H54 (cell line): ENCODE results near the gene TTC19.
A peak's percentile ranks its signal among the peaks of the same experiment; 100 is the strongest.
"Not testable (repeated sequence)": the region's sequence is repeated elsewhere in the genome, so short reads cannot be mapped to it uniquely, and the experiment has no call there.

Source experiments
- DNase-seq: peaks from one replicate; pipeline ENCODE4 v3.0.0; 2011; ENCODE audit warnings: low spot score, mixed read lengths; ENCODE audit not compliant: insufficient read length
- FAIRE-seq: peaks from 3 replicates; lab custom pipeline; 2011; peaks lifted over from hg19 to GRCh38; lab: Jason Lieb, UNC
- POLR2A ChIP-seq: IDR thresholded peaks from 2 replicates; pipeline ENCODE4 v1.6.1; 2011; ENCODE audit warnings: low read depth, mild to moderate bottlenecking, low read length

Gene TTC19

DNA sequence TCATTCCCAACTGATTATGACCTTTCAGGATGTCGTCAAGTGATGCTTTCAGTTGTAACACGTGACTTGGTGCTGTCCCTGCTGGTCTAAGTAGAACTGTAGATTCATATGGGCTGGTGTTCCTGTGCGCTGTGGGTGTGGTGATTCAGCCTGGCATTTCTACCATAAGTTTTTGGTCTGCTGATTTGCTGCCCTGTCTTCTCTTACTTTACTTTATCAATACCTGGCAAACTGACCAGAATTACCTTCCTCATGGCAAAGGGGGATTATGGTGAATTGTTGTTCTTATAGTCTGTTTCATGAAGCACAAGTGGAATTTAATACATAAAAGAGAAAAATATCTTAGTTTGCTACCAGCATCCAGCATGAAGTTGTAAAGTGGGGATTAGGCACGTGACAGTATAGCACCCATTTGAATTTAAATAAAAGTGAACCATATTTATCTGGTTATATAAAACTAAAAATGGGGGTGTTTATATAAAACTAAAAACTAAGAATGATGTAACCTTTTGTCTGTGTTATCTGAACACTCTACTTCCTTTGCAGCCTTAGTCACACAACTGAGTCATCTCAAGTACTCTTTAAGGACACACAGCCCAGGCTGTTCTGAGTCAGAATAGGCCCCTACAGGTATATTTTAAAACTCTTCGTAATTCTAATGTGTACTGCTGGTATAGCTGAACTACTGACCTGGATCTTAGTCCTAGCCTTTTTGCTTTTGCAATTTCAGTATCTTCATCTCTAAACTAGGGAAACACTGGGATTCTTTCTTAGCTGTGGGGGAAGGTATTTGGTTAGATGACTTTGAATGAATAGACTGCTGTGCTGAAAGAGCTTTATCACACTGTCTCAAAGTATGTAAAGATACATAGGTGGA is 28.3 kb downstream of the TTC19 start:
- FAIRE-seq = peak; percentile 98
- DNase-seq = peak; percentile 45
- TF ChIP-seq POLR2A = no peak

DNA sequence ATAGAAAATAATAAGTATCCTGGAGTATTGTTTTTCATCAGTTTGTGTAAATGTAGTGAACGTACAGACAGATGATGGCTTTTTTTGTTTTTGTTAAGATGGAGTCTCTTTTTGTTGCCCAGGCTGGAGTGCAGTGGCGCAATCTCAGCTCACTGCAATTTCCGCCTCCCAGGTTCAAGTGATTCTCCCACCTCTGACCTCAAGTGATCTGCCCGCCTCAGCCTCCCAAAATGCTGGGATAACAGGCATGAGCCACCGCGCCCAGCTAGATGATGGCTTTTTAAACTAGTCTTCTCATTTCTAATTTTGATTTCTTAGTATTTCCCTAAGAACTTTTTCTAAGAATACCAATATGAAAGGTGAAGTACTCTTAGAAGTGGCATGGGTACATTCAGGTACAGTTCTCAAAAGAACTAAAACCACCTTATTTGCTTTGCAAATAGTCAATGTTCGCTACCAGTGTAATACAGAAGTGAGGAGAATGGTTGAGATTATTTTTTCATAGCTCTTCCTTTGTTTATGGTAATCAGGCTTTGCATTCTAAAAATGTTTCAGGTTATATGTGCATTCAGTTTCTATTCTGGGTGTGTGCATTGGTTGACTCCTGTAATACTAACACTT is 34.2 kb downstream of the TTC19 start:
- TF ChIP-seq POLR2A = no peak
- FAIRE-seq (no peak), DNase-seq (no peak)

- DNase-seq (no peak), FAIRE-seq (no peak)
- TF ChIP-seq POLR2A = no peak
Measured at GRCh38 chr17:16036261-16036660, 36.6 kb downstream of the TTC19 start.

GRCh38 chr17:16037636-16038035 is 38.0 kb downstream of the TTC19 start:
- TF ChIP-seq POLR2A = no peak
- FAIRE-seq (peak; percentile 71), DNase-seq (no peak)

- FAIRE-seq (no peak), DNase-seq (no peak)
- no peak for TF ChIP-seq POLR2A
Measured at GRCh38 chr17:16040710-16041251, 41.2 kb downstream of the TTC19 start.

- no peak for FAIRE-seq
Measured at GRCh38 chr17:16044487-16044886, 44.9 kb downstream of the TTC19 start.

GRCh38 chr17:16046966-16047365 is 47.3 kb downstream of the TTC19 start:
- DNase-seq = no peak
- no peak for TF ChIP-seq POLR2A
- FAIRE-seq = no peak

More at GRCh38 chr17:16044487-16044886, 44.9 kb downstream of the TTC19 start:
- DNase-seq = no peak
- no peak for TF ChIP-seq POLR2A

- no peak for DNase-seq
- TF ChIP-seq POLR2A = no peak
- no peak for FAIRE-seq
Measured at GRCh38 chr17:16048811-16049449, 49.3 kb downstream of the TTC19 start.

GRCh38 chr17:16050844-16051243 is 51.2 kb downstream of the TTC19 start:
- no peak for TF ChIP-seq POLR2A
- DNase-seq = no peak
- no peak for FAIRE-seq

DNA sequence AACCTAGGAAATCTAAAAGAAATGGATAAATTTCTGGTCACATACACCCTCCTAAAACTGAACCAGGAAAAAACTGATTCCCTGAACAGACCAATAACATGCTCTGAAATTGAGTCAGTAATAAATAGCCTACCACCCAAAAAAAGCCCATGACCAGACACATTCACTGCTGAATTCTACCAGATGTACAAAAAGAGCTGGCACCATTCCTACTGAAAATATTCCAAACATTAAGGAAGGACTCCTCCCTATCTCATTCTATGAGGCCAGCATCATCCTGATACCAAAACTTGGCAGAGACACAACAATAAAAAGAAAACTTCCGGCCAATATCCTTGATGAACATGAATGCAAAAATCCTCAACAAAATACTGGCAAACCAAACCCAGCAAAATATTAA is 52.9 kb downstream of the TTC19 start:
- DNase-seq = no peak
- TF ChIP-seq POLR2A = no peak
- no peak for FAIRE-seq

DNA sequence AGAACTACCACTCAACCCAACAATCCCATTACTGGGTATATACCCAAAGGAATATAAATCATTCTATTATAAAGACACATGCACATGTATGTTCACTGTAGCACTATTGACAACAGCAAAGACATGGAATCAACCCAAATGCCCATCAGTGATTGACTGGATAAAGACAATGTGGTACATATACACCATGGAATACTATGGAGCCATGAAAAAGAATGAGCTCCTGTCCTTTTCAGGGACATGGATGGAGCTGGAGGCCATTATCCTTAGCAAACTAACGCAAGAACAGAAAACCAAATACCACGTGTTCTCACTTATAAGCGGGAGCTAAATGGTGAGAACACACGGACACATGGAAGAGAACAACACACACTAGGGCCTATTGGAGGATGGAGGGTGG is 55.5 kb downstream of the TTC19 start:
- DNase-seq, FAIRE-seq: not testable (repeated sequence)

DNA sequence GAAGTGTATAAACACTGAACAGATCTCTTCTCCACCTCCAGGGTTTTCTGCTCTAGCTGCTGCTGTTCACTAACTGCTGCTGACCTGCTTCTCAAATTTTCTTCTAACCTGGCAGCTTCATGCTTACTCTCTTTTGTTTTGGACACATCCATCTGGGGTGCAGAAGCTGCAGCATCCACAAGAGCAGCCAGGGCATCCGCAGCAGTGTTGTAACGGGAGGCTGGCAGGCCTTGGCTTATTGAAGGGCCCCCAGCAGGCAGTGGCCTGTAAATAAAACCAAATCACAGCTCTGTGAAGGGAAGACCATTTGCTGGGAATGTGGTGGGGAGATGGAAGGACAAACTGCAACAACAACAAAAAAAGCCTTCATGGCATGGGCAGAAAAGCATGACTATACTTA is 62.0 kb downstream of the TTC19 start:
- no peak for FAIRE-seq
- no peak for DNase-seq
- no peak for TF ChIP-seq POLR2A

GRCh38 chr17:16066125-16066524 is 66.5 kb downstream of the TTC19 start:
- DNase-seq (no peak), FAIRE-seq (no peak)
- no peak for TF ChIP-seq POLR2A

DNA sequence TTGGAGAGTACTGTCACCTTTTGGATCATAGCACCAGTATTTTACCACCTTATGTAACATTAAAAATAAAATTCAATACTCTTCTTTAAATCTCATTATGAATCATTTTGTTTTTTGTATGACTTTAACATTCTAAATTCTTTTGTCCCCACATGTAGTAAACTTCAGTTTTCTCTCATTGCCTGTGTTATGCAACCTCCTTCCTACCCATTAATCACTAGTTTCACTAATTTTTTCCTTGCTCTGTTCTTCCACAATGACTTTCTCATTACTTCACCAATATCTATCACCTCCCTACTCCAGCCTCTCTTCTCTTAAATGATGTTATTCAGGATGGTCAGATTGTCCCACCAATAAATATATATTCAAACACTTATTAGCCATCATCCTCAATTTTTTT is 68.7 kb downstream of the TTC19 start:
- DNase-seq = no peak
- FAIRE-seq = no peak
- no peak for TF ChIP-seq POLR2A

- DNase-seq (no peak), FAIRE-seq (no peak)
- TF ChIP-seq POLR2A = no peak
Measured at GRCh38 chr17:16072031-16072430, 72.4 kb downstream of the TTC19 start.
